ENCODE measurements around the gene CDK5RAP2. TPM values are rescaled to one million over a fixed set of nuclear protein-coding genes. Genes with fewer than 3 reads are reported as not detected.

Gene CDK5RAP2
- total RNA-seq, 3 donors from 2014 or later (not counting 1 experiment from before 2014, with no cell fraction given), result 81.5 to 95.7 (median 82.4) TPM

GRCh38 chr9:120372040-120372439, 207.9 kb downstream of the CDK5RAP2 start:
- 67% methylated on average over 2 of the region's 2 CpGs for WGBS (ENCODE audit: insufficient coverage)
- Histone ChIP-seq H3K36me3 (ENCODE audit: control insufficient read depth, insufficient read depth, low read length) (no peaks in the 10 kb centered on the region), H3K27me3 (ENCODE audit: control insufficient read depth, insufficient read depth, low read length) (no peaks in the 10 kb centered on the region), H3K4me1 (ENCODE audit: control insufficient read depth, insufficient read depth, low read length) (no peaks in the 10 kb centered on the region), H3K4me3 (ENCODE audit: low read length) (no peak overlapping the region), H3K27ac (ENCODE audit: low read length) (no peak overlapping the region), H3K9me3 (ENCODE audit: control insufficient read depth, insufficient read depth, low read length) (no peaks in the 10 kb centered on the region)
- no peaks in the 10 kb centered on the region for H3K36me3 Mint-ChIP-seq
- ATAC-seq (no peak), DNase-seq (no peak)
- H3K4me1 Mint-ChIP-seq, result no peaks in the 10 kb centered on the region
- intact Hi-C loops (cut with micrococcal nuclease), result no loop called here
- H3K27me3 Mint-ChIP-seq (ENCODE audit: low read depth in 2 of 2), result no peaks in the 10 kb centered on the region
- no peak for TF ChIP-seq CTCF (IDR thresholded peaks at IDR 0.05)
- H3K4me3 Mint-ChIP-seq, result no peak overlapping the region
- H3K9me3 Mint-ChIP-seq, result peaks cover 0 to 2% of the 10 kb centered on the region in 2 donors
- H3K27ac Mint-ChIP-seq, result no peak overlapping the region

- no peaks in the 10 kb centered on the region for H3K4me1 Mint-ChIP-seq
- WGBS (ENCODE audit: insufficient coverage), result 70% methylated on average over 2 of the region's 3 CpGs
These were observed 210.3 kb downstream of the CDK5RAP2 start for GRCh38 chr9:120369608-120370220.

GRCh38 chr9:120368799-120369198, 211.2 kb downstream of the CDK5RAP2 start:
- H3K27ac ChIP-seq (ENCODE audit: low read length), result no peak overlapping the region
- DNase-seq (no peak), ATAC-seq (no peak)
- H3K36me3 Mint-ChIP-seq, result no peaks in the 10 kb centered on the region
- H3K27me3 Mint-ChIP-seq (ENCODE audit: low read depth in 2 of 2), result peaks cover 0 to 1% of the 10 kb centered on the region in 2 donors
- 89% methylated on average over 1 of the region's 1 CpG for WGBS (ENCODE audit: insufficient coverage)
- H3K4me1 Mint-ChIP-seq, result no peaks in the 10 kb centered on the region
- no peak overlapping the region for H3K4me3 Mint-ChIP-seq
- intact Hi-C loops (cut with micrococcal nuclease), result no loop called here
- no peak for TF ChIP-seq CTCF (IDR thresholded peaks at IDR 0.05)
- H3K27me3 ChIP-seq (ENCODE audit: control insufficient read depth, insufficient read depth, low read length), result no peaks in the 10 kb centered on the region
- no peaks in the 10 kb centered on the region for H3K9me3 ChIP-seq (ENCODE audit: control insufficient read depth, insufficient read depth, low read length)
- no peaks in the 10 kb centered on the region for H3K36me3 ChIP-seq (ENCODE audit: control insufficient read depth, insufficient read depth, low read length)
- peaks cover 2% of the 10 kb centered on the region in 2 donors for H3K9me3 Mint-ChIP-seq
- no peak overlapping the region for H3K4me3 ChIP-seq (ENCODE audit: low read length)
- H3K4me1 ChIP-seq (ENCODE audit: control insufficient read depth, insufficient read depth, low read length), result no peaks in the 10 kb centered on the region
- no peak overlapping the region for H3K27ac Mint-ChIP-seq

More at GRCh38 chr9:120369608-120370220, 210.3 kb downstream of the CDK5RAP2 start:
- H3K4me3 Mint-ChIP-seq, result no peak overlapping the region
- no peak overlapping the region for H3K27ac ChIP-seq (ENCODE audit: low read length)
- no peaks in the 10 kb centered on the region for H3K9me3 ChIP-seq (ENCODE audit: control insufficient read depth, insufficient read depth, low read length)
- intact Hi-C loops (cut with micrococcal nuclease), result no loop called here
- H3K9me3 Mint-ChIP-seq, result peaks cover 2% of the 10 kb centered on the region in 2 donors
- no peak for TF ChIP-seq CTCF (IDR thresholded peaks at IDR 0.05)
- H3K4me1 ChIP-seq (ENCODE audit: control insufficient read depth, insufficient read depth, low read length), result no peaks in the 10 kb centered on the region
- no peak overlapping the region for H3K4me3 ChIP-seq (ENCODE audit: low read length)
- DNase-seq (no peak), ATAC-seq (no peak)
- H3K36me3 ChIP-seq (ENCODE audit: control insufficient read depth, insufficient read depth, low read length), result no peaks in the 10 kb centered on the region
- H3K27ac Mint-ChIP-seq, result no peak overlapping the region
- no peaks in the 10 kb centered on the region for H3K27me3 Mint-ChIP-seq (ENCODE audit: low read depth in 2 of 2)
- no peaks in the 10 kb centered on the region for H3K27me3 ChIP-seq (ENCODE audit: control insufficient read depth, insufficient read depth, low read length)
- H3K36me3 Mint-ChIP-seq, result no peaks in the 10 kb centered on the region

- no peak for DNase-seq
- Mint-ChIP-seq H3K4me1 (no peaks in the 10 kb centered on the region), H3K4me3 (no peak overlapping the region), H3K36me3 (no peaks in the 10 kb centered on the region), H3K27me3 (ENCODE audit: low read depth in 2 of 2) (peaks cover 0 to 5% of the 10 kb centered on the region in 2 donors), H3K9me3 (peaks cover 2% of the 10 kb centered on the region in 2 donors), H3K27ac (no peak overlapping the region)
- 95% methylated on average over 4 of the region's 4 CpGs for WGBS (ENCODE audit: insufficient coverage)
- no peak overlapping the region for H3K27ac ChIP-seq (ENCODE audit: low read length)
- H3K36me3 ChIP-seq (ENCODE audit: control insufficient read depth, insufficient read depth, low read length), result no peaks in the 10 kb centered on the region
- no peaks in the 10 kb centered on the region for H3K9me3 ChIP-seq (ENCODE audit: control insufficient read depth, insufficient read depth, low read length)
- intact Hi-C loops (cut with micrococcal nuclease), result no loop called here
- no peaks in the 10 kb centered on the region for H3K27me3 ChIP-seq (ENCODE audit: control insufficient read depth, insufficient read depth, low read length)
- no peak for ATAC-seq
- no peak overlapping the region for H3K4me3 ChIP-seq (ENCODE audit: low read length)
- H3K4me1 ChIP-seq (ENCODE audit: control insufficient read depth, insufficient read depth, low read length), result no peaks in the 10 kb centered on the region
- TF ChIP-seq CTCF (IDR thresholded peaks at IDR 0.05), result no peak
These were observed 213.3 kb downstream of the CDK5RAP2 start for GRCh38 chr9:120366644-120367019.
